ENCODE measurements around the gene CNTNAP2.

- no peak for TF ChIP-seq CTCF (IDR thresholded peaks at IDR 0.05)
- no peak for TF ChIP-seq POLR2A (IDR thresholded peaks at IDR 0.05)
Measured at GRCh38 chr7:148390381-148390780, 2273.8 kb downstream of the CNTNAP2 start.

Measured in lower leg skin (tissue), 3 donors.